ENCODE data around the gene ENOX1. TPM values are rescaled to one million over a fixed set of nuclear protein-coding genes. Genes with fewer than 3 reads are reported as not detected.

The ENOX1 gene
- polyA plus RNA-seq, 1 donor (not counting 4 experiments of a cell fraction or from before 2014, with no cell fraction given): 1.1 TPM

DNA sequence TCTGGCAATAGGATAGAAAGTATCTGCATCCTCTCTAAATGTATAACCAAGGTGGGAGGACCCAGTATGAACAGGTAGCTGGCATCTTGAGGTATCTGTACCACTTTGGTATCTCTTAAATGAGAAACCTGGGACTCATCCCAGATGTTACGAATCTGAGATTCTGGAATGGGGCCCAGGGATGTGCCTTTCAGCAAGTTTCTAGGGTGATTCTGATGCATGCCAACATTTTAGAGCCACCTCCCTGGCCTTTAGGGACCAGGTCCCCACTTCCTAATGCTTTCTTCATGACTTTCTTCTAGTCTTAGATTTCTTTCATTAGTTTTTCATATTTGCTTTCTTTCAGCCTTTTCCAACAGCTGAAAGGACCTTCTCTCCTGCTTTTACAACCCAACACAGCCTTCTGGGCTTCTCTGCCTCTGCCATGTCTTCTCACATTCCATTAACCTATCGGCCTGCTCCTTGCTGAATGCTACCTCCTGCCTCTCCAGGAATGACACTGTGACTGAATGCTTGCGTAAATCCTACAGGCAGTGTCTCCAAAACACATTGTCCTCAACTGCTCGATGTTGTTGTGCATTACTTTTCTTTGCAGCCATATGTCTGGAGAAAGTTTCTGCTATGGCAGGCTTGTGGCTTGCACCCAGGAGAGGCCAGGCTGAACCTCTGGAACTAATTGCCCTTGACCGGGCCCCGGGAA, 479.4 kb downstream of the ENOX1 start:
- peaks cover 9% of the 10 kb centered on the region for H3K4me1 ChIP-seq (ENCODE audit: control insufficient read depth, extremely low read depth, insufficient read depth, low read length)
- H2AFZ ChIP-seq (ENCODE audit: control insufficient read depth, low read length): peak overlapping the region; percentile 61
- H3K79me2 ChIP-seq (ENCODE audit: control insufficient read depth, insufficient read depth, low read length): no peaks in the 10 kb centered on the region
- H3K36me3 ChIP-seq (ENCODE audit: control insufficient read depth in 2 of 2, extremely low read depth in 1 of 2, insufficient read depth in 2 of 2, low read length in 2 of 2): no peaks in the 10 kb centered on the region
- no peak for TF ChIP-seq EZH2 (IDR thresholded peaks at IDR 0.05; ENCODE audit: low read length)
- TF ChIP-seq CTCF (optimal IDR thresholded peaks at IDR 0.05 in 1 of 3, IDR thresholded peaks at IDR 0.05 in 1 of 3, conservative IDR thresholded peaks at IDR 0.05 in 1 of 3; ENCODE audit: extremely low read depth in 1 of 3, insufficient read depth in 2 of 3, low read length in 3 of 3): no peak
- FAIRE-seq (peak; percentile 36), DNase-seq (ENCODE audit: low read depth, low spot score) (no peak)
- no peaks in the 10 kb centered on the region for H3K9me3 ChIP-seq (ENCODE audit: control insufficient read depth, low read depth, low read length)
- H3K9ac ChIP-seq (ENCODE audit: control insufficient read depth, extremely low read depth, insufficient read depth, low read length): no peak overlapping the region
- H3K27me3 ChIP-seq (ENCODE audit: control insufficient read depth, extremely low read depth, insufficient read depth, low read length): no peaks in the 10 kb centered on the region
- no peaks in the 10 kb centered on the region for H3K9me1 ChIP-seq (ENCODE audit: control insufficient read depth, extremely low read depth, insufficient read depth, low read length)
- H3K4me3 ChIP-seq (ENCODE audit: control insufficient read depth in 2 of 3, extremely low read depth in 1 of 3, insufficient read depth in 2 of 3, low read depth in 1 of 3, low read length in 3 of 3): no peak overlapping the region
- no peak overlapping the region for H3K4me2 ChIP-seq (ENCODE audit: control insufficient read depth, extremely low read depth, insufficient read depth, low read depth, low read length)
- dilution Hi-C loops (cut with MboI; ENCODE audit: extremely low pct_ligation_motif_present, low sequenced_read_pairs): no loop called here
- no peaks in the 10 kb centered on the region for H4K20me1 ChIP-seq (ENCODE audit: control insufficient read depth, extremely low read depth, insufficient read depth, low read length)
- no peak overlapping the region for H3K27ac ChIP-seq (ENCODE audit: control insufficient read depth, insufficient read depth, low read length)

- Histone ChIP-seq H3K4me3 (ENCODE audit: control insufficient read depth in 2 of 3, extremely low read depth in 1 of 3, insufficient read depth in 2 of 3, low read depth in 1 of 3, low read length in 3 of 3) (no peak overlapping the region), H3K9me3 (ENCODE audit: control insufficient read depth, low read depth, low read length) (no peaks in the 10 kb centered on the region), H3K27me3 (ENCODE audit: control insufficient read depth, extremely low read depth, insufficient read depth, low read length) (no peaks in the 10 kb centered on the region), H3K4me1 (ENCODE audit: control insufficient read depth, extremely low read depth, insufficient read depth, low read length) (peaks cover 9% of the 10 kb centered on the region), H3K9me1 (ENCODE audit: control insufficient read depth, extremely low read depth, insufficient read depth, low read length) (no peaks in the 10 kb centered on the region), H3K4me2 (ENCODE audit: control insufficient read depth, extremely low read depth, insufficient read depth, low read depth, low read length) (no peak overlapping the region), H3K27ac (ENCODE audit: control insufficient read depth, insufficient read depth, low read length) (no peak overlapping the region), H3K79me2 (ENCODE audit: control insufficient read depth, insufficient read depth, low read length) (no peaks in the 10 kb centered on the region), H3K9ac (ENCODE audit: control insufficient read depth, extremely low read depth, insufficient read depth, low read length) (no peak overlapping the region), H3K36me3 (ENCODE audit: control insufficient read depth in 2 of 2, extremely low read depth in 1 of 2, insufficient read depth in 2 of 2, low read length in 2 of 2) (no peaks in the 10 kb centered on the region), H4K20me1 (ENCODE audit: control insufficient read depth, extremely low read depth, insufficient read depth, low read length) (no peaks in the 10 kb centered on the region), H2AFZ (ENCODE audit: control insufficient read depth, low read length) (no peak overlapping the region)
- FAIRE-seq (no peak), DNase-seq (ENCODE audit: low read depth, low spot score) (no peak)
- TF ChIP-seq CTCF (optimal IDR thresholded peaks at IDR 0.05 in 1 of 3, IDR thresholded peaks at IDR 0.05 in 1 of 3, conservative IDR thresholded peaks at IDR 0.05 in 1 of 3; ENCODE audit: extremely low read depth in 1 of 3, insufficient read depth in 2 of 3, low read length in 3 of 3) (no peak), EZH2 (IDR thresholded peaks at IDR 0.05; ENCODE audit: low read length) (no peak)
- dilution Hi-C loops (cut with MboI; ENCODE audit: extremely low pct_ligation_motif_present, low sequenced_read_pairs): no loop called here
Observed at GRCh38 chr13:43306372-43306771, 480.4 kb downstream of the ENOX1 start.

Measured in keratinocyte (primary cell).